Measurements from ENCODE around the gene MTX1. TPM values are rescaled to one million over a fixed set of nuclear protein-coding genes. Genes with fewer than 3 reads are reported as not detected.

The MTX1 gene
- total and polyA plus RNA-seq, 2 experiments from 2014 or later = 77.7 to 106 TPM

DNA sequence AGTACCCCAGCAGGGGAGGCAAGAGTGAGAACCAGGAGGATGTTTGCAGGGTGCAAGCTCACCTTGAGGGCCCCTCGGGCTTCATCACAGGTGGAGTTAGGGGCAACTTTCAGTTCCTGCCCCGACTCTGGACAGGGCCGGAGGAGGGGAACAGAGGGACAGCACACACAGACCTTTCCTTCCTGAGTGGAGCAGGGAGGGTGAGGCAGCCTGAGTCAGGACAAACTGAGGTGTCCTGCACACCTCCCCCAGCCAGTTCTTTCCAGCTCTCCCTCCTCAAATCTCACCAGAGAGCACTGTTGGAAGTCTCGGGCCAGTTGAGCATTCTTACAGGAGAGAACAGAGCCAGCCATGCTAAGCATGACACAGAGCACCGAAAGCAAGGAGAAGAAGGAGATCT, 45.3 kb downstream of the MTX1 start (continued):
- TF ChIP-seq, protein P1, sequence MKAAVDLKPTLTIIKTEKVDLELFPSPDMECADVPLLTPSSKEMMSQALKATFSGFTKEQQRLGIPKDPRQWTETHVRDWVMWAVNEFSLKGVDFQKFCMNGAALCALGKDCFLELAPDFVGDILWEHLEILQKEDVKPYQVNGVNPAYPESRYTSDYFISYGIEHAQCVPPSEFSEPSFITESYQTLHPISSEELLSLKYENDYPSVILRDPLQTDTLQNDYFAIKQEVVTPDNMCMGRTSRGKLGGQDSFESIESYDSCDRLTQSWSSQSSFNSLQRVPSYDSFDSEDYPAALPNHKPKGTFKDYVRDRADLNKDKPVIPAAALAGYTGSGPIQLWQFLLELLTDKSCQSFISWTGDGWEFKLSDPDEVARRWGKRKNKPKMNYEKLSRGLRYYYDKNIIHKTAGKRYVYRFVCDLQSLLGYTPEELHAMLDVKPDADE (IDR thresholded peaks at IDR 0.05) = no peak
- TF ChIP-seq JUNB (IDR thresholded peaks at IDR 0.05; ENCODE audit: unreplicated experiment) (no peak), ZNF114 (CRISPR knock-in tag; IDR thresholded peaks at IDR 0.05) (no peak), EZH2phosphoT487 (IDR thresholded peaks at IDR 0.05; ENCODE audit: unreplicated experiment) (no peak), POLR2AphosphoS5 (IDR thresholded peaks at IDR 0.05; ENCODE audit: low read depth) (no peak)

DNA sequence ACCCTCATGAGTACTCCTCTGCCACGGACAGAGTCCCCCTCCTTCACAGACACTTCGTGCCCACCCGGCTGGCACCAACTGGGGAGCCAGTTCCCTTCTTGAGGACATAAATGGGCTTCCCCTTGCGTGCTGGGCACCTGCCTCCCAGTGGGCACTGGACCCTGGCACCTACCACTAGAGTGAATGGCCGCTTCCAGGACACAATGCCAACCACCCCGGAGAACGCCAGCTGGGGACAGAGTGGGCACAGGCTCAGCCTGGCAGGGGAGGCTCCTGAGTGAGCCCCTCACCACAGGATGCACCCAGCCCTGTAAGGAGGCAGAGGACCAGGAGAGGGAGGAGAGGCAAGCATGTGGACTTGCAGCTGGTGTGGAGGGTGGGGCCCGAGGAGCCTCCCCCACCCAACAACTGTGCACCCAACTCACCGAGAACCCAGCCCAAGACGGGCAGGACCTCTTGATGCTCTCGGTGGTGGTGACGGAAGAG, 45.8 kb downstream of the MTX1 start:
- Histone ChIP-seq H3F3A (replicated peaks; ENCODE audit: low read depth) (peaks cover 17% of the 10 kb centered on the region; the same call in 1 of the 2 replicates), H3K79me2 (replicated peaks; ENCODE audit: insufficient read depth) (no peaks in the 10 kb centered on the region; the same call in 1 of the 2 replicates), H2AFZ (no peak overlapping the region), H3K4me2 (peak overlapping the region; percentile 98), H3K36me3 (ENCODE audit: insufficient read depth) (peaks cover 9% of the 10 kb centered on the region; the same call in 1 of the 2 replicates), H3K9me2 (ENCODE audit: insufficient read depth) (no peaks in the 10 kb centered on the region), H3K27me3 (ENCODE audit: insufficient read depth) (no peaks in the 10 kb centered on the region), H3K27ac (ENCODE audit: low read depth) (no peak overlapping the region), H3K4me3 (peak overlapping the region; percentile 89), H3K4me1 (ENCODE audit: insufficient read depth) (peaks cover 16% of the 10 kb centered on the region; the same call in 1 of the 2 replicates), H4K20me1 (replicated peaks; ENCODE audit: insufficient read depth) (no peaks in the 10 kb centered on the region)
- ATAC-seq (no peak), DNase-seq (ENCODE audit: low spot score) (no peak)
- H3K4me1 Mint-ChIP-seq = peaks cover 28% of the 10 kb centered on the region
- H3K27ac Mint-ChIP-seq = no peak overlapping the region
- H3K27me3 Mint-ChIP-seq (ENCODE audit: insufficient read depth, low read depth, poor library complexity) = peaks cover 13% of the 10 kb centered on the region
- H3K36me3 Mint-ChIP-seq (ENCODE audit: low read depth) = peaks cover 18% of the 10 kb centered on the region
- peak overlapping the region; percentile 83 for H3K4me3 Mint-ChIP-seq
- H3K9me3 Mint-ChIP-seq = no peaks in the 10 kb centered on the region
- TF ChIP-seq, protein P2, sequence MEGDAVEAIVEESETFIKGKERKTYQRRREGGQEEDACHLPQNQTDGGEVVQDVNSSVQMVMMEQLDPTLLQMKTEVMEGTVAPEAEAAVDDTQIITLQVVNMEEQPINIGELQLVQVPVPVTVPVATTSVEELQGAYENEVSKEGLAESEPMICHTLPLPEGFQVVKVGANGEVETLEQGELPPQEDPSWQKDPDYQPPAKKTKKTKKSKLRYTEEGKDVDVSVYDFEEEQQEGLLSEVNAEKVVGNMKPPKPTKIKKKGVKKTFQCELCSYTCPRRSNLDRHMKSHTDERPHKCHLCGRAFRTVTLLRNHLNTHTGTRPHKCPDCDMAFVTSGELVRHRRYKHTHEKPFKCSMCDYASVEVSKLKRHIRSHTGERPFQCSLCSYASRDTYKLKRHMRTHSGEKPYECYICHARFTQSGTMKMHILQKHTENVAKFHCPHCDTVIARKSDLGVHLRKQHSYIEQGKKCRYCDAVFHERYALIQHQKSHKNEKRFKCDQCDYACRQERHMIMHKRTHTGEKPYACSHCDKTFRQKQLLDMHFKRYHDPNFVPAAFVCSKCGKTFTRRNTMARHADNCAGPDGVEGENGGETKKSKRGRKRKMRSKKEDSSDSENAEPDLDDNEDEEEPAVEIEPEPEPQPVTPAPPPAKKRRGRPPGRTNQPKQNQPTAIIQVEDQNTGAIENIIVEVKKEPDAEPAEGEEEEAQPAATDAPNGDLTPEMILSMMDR (conservative IDR thresholded peaks at IDR 0.05; ENCODE audit: low read depth in 2 of 2) = no peak
- TF ChIP-seq POLR2AphosphoS5 (IDR thresholded peaks at IDR 0.05; ENCODE audit: low read depth) = no peak
- no peak for TF ChIP-seq STAT1 (IDR thresholded peaks at IDR 0.05; ENCODE audit: unreplicated experiment)
- TF ChIP-seq EZH2phosphoT487 (IDR thresholded peaks at IDR 0.05; ENCODE audit: unreplicated experiment) = no peak
- TF ChIP-seq ZNF114 (CRISPR knock-in tag; IDR thresholded peaks at IDR 0.05) = no peak
- TF ChIP-seq, protein P1 (IDR thresholded peaks at IDR 0.05) = no peak
- TF ChIP-seq ZNF462 (CRISPR knock-in tag; IDR thresholded peaks at IDR 0.05) = no peak
- TF ChIP-seq NANOG (IDR thresholded peaks at IDR 0.05; ENCODE audit: borderline replicate concordance) = no peak
- no peak for TF ChIP-seq JUNB (IDR thresholded peaks at IDR 0.05; ENCODE audit: unreplicated experiment)
- TF ChIP-seq CREB1 (CRISPR knock-in tag; IDR thresholded peaks at IDR 0.05; ENCODE audit: low read depth) = no peak
